NCI-H1436 (cell line): ENCODE data around the gene AMOTL2.

ENCODE experiments used
- DNase-seq: peaks from one replicate; lab custom pipeline; 2025; lab: John Stamatoyannopoulos, UW

The AMOTL2 gene

DNA sequence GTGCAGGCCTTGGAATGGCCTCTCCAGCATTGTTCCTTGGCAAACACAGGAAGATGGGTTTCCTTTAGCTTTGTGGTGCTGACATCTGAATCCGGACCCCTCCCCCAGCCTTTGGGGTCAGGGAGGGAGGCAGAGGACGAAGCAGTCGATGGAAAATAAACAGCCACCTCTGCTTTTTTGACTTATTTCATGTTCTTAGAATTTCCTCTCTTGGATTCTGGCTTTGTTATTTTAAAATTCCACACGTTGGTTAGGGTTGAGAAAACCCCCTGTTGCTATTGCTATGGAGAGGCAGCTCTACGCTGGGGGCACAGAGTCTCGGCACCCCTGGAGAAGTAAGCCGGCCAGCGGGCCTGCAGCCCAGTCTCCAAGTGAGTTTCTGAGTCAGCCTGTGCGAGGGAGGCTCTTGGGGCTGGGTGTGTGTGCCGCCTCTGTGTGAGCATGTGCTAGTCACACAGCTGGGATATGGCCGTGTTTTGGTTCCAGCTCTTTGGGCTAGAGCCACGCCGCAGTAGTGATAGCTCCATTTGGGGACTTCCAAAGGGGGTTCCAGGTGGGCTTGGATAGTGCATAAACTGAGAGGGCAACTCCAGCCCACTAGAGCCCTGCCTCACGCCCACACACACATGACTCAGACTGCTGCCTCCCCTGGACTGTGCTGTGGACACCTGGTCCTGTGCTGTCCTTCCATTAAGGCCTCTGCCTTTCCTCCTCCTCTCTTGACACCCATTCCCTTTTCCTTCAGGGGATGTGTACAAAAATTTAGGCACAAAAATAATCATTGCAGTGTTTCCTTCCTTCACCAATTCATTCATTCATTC lies 58.8 kb downstream of the AMOTL2 start:
- DNase-seq: no peak

DNA sequence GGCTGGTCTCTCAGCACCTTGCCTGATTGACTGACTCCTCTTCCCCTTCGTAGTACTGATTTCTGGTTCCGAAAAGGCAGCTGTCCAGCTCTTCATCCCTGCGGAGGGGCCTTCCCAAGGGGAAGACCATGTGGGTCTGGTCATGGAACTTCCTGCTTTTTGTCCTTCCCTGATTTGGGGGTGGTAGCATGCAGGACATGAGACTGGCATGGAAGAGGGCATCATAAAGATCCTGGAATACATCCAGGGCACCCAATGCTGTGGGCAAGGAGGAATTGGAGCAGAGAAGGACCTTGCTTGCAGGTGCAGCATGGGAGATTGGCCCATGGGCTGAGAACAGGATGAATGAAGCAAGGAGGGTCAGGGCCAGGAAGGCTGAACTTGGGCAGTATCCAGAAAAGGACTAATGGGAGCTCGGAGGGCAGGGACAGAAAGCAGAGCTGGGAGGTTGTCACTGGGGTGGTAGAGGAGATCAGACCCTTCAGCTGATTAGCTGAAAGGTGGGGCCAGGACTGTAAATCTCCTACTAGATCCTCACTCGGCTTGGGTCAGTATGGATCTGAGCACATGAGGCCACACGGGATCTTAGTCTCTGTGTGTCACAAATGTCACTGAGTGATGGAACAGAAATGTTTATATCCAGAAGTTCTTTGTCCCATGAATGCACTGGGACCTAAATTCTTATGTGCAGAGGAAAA lies 59.5 kb downstream of the AMOTL2 start:
- no peak for DNase-seq

DNA sequence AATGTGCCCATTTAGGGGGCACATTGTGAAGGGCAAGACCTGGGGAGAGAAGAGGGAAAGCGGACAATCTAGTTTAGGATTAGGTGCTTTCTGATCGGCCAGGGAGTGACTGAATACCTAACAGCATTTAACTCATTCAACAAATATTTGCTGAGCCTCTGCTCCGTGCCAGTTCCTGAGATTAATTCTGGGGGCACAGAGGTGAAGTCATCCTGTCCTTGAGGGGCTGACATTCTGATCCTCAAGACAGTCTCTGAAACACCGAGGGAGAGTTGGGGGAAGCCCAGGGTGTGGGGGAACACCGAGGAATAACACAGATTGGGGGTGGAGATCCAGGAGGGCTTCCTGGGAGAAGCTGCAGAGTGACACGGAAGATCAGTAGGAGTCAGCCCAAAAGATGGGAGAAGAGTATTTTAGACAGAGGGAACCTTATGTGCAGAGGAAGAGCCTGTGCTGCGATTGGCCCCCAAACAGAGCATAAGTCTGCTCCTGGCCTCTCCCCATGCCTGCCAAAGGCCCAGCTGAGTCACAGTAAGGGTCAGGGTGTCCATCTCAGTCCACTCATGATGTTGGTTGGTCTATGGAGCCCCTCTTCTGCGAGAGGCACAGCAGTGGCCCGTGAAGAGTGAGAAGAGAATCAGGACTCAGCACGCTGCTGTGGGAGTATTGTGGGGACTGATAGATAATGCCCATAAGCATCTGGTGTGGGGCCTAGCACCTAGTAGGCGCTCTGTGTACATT lies 60.2 kb downstream of the AMOTL2 start:
- DNase-seq: no peak

DNA sequence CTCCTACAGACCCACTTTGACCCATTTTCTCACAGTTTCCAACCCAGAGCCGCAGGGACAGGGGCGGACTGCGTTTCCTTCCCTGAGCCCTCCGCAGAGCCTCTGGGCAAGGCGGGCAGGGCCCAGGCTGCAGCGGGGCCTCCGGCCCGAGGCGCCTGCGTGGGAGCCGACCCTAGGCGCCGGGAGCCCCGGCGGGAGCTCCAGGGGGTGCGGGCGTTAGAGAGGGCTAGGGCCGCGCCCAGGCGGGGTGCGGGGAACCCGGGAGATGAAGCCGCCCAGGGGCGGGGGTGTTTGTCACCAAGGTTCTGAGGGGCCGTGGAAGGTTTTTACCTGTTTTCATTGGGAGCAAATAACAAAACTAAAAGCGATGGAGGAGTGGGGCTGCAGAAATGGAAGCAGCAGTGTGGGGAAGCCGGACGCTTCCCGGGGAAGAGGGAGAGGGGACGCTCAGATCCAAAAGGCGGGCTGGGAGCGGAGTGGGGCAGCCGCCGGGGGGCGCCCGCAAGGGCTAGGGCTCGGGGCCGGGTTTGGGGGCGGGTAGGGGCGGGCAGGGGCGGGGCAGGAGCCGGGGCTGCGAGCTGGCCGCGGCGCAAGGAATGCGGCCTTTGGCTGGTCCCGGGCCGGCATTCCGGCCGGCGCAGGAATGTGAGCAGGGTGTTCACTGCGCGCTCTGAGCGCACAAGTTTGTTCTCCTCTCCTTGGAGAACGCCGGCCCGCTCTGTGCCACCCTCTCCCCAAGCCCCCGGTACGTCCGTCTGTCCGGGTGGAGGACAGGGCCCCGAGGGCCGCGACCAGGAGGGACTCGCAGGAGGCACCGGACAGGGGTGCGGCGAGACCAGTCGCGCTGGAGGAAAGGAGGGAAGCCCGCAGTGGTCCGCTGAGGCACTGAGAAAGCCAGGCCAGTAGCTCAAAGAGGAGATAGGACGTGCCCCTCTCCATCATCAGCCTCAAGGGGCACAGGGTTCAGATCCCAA lies 61.1 kb downstream of the AMOTL2 start:
- no peak for DNase-seq

DNA sequence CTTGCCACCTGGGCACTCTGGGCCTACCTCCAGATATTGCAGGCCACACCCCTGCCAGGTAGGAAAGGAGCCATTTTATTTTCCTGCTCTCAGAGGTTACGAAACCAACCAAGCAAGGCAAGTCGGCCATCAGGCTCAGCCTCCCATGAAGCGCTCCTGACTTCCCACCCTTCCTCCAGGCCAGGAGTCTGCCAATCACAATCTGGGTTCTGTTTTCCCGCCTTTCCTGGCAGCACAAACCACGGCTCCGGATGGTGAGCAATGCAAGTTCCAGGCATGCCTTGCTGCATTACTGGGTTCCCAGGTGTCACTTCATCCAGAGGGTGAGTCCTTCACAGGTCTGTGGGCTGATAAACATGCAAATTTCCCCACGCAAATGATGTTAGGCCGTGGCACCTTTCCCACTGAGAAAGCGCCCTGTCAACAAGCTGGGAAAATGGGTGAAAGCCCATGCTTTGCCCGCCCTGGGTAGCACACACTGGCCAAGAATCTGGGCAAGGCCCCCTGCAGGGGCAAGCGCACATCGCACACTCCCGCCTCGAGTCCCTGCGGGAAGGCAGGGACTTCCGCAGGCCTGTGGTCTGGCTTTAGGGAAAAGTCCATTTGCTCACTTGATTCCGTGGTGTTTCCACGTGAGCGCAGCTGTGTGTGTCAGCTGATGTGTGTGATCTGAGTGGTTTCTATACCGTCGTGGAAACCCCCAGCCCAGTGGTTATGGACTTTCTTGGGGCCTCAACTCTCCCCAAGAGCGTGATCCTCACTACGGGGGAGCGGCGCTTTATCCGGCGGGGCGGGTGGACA lies 62.0 kb downstream of the AMOTL2 start:
- no peak for DNase-seq

DNA sequence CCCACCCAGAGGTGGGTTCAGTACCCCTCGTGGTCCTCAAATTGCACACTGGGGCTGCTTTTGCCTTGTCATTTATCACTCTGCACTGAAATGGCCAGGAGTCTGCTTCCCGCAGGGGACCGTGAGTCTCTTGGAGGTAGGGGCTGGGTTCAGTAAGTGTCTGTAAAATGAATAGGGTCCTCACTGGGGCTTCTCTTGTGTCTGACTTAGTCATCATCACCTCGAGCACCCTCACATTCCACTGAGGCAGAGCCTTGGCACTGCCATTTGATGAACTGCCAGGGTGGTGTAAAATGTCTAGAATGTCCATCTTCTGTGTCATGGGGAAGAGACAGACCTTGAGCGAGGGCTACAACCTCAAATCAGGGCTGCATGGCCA lies 62.6 kb downstream of the AMOTL2 start:
- DNase-seq: no peak

DNA sequence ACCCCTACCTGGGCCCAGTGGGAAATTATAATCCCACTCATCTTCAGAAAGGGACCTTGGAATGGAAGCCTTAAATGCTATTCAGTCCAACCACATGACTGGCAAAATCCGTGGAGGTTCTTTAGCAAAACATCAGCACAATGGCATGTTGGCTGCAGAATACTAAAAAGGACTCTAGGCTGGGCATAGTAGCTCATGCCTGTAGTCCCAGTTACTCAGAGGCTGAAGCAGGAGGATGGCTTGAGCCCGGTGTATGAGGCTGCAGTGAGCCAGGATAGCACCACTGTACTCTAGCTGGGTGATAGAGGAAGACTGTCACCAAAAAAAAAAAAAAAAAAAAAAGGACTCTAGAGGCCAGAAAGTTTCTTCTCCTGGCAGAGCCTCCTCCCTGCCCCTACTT lies 63.0 kb downstream of the AMOTL2 start:
- DNase-seq: no peak

DNA sequence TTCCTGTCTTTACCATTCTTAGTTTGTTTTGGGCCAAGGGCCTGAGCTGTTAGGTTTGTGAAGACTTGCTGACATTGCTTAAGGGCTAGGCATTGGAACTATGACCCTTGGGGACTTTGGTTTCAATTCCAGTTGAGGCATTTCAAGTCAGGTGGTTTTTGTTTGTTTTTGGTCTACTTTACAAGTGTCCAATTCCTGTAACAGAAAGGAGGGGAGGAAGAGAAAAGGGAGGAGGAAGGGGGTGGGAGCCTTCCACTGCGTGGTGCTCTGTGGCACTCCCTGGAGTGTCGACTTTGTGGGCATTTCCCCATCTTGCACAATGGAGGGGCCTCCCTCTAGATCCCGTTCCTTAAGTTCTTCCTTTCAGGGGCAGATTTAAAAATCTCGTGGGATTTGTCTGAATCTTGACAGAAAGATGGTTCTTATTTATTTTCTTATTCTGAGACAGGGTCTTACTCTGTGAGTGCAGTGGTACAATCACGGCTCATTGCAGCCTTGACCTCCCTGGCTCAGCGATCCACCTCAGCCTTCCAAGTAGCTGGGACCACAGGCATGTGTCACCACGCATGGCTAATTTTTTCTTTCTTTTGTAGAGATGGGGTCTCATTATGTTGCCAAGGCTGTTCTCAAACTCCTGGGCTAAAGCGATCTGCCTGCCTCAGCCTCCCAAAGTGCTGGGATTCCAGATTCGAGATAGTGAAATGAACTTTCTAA lies 64.1 kb downstream of the AMOTL2 start:
- no peak for DNase-seq

DNA sequence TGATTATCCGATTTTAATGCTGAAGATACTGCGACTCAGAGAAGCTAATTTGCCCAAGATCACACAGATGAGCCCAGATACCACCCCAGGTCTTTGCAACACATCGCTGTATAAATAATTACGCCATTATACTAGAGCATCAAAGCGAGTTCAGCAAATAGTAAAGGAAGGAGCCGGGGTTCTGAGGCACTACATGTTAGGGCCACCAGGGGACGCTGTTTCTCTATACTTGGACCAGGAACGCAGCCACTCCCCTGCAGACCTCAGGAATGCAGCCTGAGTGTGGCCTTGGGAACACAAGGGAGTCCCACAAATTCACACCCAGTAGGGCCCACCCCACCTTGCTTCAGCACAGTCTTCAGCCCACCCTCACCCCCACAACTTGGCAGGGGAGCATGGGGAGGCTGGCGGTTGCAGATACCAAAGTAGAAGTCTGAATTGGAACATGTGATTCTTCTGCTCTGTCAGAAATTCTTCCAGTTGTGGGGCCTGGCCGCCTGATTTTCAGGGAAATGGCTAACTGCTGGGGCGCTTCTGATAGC lies 65.8 kb downstream of the AMOTL2 start:
- DNase-seq: peak; percentile 71

DNA sequence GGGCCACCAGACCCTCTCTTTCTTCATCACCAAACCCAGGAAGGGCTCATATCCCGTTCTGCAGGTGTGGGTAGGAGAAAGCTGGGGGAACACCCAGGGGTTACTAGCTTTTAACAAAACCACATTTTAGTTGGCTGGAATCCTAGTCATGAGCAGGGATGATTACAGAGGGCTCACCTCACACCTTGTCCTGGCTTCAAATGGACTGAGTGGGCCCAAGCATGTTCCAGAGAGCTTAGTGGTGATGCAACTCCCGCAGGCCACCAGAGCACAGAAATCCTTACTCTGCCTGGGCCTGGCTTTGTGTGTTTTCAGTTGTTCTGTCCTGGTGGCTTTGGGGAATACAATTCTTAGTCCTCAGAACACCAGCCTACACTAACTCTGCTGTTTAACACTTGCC lies 66.8 kb downstream of the AMOTL2 start:
- no peak for DNase-seq

DNA sequence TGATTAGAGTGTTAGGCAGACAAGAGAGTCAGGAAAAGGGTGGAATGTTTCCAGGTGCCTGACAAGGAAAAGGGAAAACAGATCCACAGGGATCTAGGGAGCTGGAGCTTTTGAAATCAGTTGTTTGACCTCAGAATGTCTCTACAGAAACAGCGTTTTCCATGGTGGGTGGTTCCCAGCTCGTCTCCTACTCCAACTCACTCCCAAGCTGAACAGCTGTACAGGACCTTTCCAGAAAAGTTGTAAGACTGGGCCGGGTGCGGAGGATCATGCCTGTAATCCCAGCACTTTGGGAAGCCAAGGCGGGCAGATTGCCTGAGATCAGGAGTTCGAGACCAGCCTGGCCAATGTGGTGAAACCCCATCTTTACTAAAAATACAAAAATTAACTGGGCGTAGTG lies 67.9 kb downstream of the AMOTL2 start:
- DNase-seq: no peak
